Epithelial cell of proximal tubule (primary cell): ENCODE data around the gene DUOXA1. TPM values are rescaled to one million over a fixed set of nuclear protein-coding genes. Genes with fewer than 3 reads are reported as not detected.

Source experiments
- DNase-seq: peaks from one replicate; pipeline ENCODE4 v3.0.0-alpha.2; 2011; ENCODE audit warnings: low read depth
- H3K4me3 ChIP-seq: 2 replicates; pipeline ENCODE4 v1.5.1; 2011; ENCODE audit warnings: low read depth, mild to moderate bottlenecking, low read length
- total RNA-seq: library from RNA; depleted of rRNA; stranded (reverse); fragments of >200 nt; gene quantifications from 2 replicates; pipeline ENCODE4 v1.2.3, GENCODE V29; 2015
- TF ChIP-seq, protein P1 (sequence below): conservative IDR thresholded peaks from 2 replicates; pipeline ENCODE4 v1.5.1; 2012; ENCODE audit warnings: low read depth, mild to moderate bottlenecking, low read length

The DUOXA1 gene
- total RNA-seq, 1 donor from 2014 or later, result 0.46 TPM

DNA sequence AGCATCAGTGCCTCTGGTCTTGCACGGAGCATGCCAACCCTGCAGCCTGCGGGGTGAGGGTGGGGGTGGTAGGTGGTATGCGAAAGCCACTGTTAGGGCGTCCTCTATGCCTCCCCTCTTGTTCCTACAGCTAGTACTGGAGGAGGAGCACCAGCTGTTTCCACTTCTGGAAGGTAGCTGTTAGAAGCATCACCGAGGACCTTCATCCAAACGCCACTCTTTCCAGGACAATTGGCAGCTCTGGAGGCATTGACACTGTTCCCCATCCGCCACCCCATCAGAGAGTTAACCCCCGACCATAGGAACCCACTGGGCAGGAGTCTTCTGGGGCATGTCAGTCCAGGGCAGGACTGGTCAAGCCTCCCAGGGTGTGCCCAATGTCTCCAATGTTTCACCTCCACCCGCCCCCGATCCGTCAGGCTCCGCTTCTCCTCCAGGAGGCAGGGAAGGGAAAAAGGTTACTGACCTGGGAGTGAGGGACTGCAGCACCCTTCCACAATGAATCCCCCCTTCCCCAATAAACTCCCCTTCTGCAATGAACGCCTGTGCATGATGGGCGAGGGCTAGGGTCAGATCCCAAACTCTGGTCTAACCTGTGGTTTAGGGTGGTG is 16.2 kb downstream of the DUOXA1 start:
- no peak overlapping the region for H3K4me3 ChIP-seq
- TF ChIP-seq, protein P1, sequence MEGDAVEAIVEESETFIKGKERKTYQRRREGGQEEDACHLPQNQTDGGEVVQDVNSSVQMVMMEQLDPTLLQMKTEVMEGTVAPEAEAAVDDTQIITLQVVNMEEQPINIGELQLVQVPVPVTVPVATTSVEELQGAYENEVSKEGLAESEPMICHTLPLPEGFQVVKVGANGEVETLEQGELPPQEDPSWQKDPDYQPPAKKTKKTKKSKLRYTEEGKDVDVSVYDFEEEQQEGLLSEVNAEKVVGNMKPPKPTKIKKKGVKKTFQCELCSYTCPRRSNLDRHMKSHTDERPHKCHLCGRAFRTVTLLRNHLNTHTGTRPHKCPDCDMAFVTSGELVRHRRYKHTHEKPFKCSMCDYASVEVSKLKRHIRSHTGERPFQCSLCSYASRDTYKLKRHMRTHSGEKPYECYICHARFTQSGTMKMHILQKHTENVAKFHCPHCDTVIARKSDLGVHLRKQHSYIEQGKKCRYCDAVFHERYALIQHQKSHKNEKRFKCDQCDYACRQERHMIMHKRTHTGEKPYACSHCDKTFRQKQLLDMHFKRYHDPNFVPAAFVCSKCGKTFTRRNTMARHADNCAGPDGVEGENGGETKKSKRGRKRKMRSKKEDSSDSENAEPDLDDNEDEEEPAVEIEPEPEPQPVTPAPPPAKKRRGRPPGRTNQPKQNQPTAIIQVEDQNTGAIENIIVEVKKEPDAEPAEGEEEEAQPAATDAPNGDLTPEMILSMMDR, result no peak
- DNase-seq, result no peak

DNA sequence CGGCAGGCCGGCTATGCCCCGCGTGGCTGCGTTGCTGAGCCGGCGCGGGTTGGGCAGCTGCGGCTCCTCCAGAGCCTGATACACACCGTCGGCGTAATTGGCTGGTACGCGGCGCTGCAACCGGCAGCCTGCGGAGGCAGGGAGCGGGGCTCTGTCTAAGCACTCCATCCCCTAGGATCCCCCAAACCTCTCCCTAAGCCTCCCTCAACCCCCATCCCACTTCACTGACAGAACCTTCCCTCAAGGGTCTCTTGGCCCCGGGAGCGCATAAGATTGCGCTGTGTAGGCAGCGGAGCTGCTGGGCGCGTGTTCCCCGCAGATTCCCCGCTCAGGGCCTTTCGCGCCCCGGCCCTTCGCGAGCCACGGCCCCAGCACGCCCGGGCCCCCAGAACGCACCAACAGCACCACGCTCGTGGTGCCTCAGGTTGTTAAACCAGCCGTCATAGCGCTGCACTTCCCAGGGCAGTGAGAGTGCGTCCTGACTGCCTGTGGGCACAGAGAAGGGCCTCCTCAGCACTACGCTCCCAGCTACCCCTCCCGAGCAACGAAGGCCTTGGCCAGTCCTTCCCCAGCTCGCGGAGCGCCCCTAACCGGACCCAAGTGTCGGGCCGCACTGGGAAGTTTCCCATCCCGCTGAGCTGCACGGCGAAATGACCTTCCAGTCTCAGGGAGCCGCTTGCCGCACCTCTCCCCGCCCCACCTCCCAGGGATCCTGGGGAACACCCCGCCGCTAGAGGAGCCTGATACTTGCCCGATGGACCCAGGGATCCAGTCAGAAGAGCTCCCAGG is 16.9 kb downstream of the DUOXA1 start:
- TF ChIP-seq, protein P1, result no peak
- H3K4me3 ChIP-seq, result no peak overlapping the region
- DNase-seq, result no peak

DNA sequence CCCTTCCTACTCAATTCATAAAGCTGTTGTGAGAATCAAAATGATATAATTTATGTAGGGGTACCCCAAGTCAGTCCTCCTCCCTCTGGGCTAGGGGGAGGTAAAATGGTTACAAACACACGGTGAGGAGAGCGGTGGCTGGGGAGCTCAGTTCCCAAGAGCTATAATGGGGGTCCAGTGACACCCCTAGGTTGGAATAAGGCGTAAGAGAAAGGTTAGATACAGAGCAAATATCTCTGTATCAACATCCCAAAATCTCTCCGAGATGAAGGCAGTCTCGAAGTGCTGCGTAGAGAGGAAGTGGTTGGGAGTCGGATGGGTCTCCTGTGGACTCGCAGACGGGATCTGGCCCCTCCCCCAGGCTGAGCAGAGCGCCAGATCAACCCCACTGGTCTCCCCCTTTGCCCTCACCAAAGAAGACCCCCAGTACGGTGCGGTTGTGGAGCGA is 17.5 kb downstream of the DUOXA1 start:
- DNase-seq, result no peak
- TF ChIP-seq, protein P1, result no peak
- no peak overlapping the region for H3K4me3 ChIP-seq

DNA sequence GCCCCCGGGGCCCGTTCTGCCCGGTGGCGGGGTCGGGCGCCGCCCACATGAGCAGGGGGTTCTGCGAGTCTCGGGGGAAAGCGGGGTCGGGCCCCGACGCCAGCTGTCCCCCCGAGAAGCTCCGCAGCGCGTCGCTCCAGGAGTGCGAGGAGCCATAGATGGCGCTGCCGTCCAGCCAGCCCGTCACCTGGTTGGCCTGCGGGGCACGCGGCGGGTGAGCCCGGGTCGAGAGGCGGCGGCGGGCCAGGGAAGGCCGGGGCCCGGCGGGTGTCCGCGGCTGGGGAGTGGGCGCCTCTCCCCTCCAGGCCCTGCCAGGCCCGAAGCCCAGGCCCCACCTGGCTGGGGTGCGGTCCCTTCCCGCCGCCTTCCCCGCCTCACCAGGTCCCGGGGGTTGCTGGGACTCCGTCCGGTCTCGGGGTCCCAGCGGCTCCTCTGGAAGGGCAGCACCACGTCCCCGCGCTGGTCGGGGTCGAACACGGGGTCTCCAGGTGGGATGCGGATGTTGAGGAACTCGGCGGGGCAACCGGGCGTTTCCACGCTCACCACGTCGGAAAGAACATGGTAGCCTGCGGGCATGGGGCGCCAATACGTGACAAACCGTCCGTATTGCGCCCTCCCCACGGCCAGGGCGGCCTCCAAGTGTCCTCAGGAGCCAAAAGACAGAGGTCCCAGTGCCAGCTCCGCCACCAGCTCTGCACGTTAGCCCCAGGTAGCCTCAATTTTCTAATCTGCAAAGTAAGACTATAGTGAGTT is 18.1 kb downstream of the DUOXA1 start:
- H3K4me3 ChIP-seq, result no peak overlapping the region
- TF ChIP-seq, protein P1, result no peak
- no peak for DNase-seq

DNA sequence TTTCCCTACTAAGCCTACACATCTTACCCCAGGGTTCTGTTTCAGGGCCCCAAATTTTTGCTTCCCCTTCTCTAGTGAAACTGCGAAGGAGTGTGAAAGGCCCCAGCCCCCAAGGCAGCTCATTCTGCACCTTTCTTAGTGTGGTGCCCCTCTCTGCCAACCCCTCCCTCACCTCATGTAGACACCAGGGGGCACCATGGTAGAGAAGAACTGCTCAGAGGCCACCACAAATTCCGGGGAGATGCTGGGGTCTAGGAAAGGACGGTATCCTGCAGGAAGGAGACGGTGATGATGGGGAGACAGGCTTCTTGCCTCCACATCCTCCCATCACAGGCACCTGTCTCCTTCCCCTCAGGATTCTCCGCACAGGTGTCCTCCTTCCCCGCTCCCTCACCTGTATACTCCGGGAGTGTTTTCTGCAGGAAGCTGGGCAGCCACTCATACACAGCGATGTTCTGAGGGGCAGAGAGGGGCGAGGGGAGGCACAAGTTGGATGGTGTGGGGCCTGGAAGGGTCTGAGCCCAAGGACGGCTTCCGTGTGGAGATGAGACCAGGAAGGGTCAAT is 19.3 kb downstream of the DUOXA1 start:
- H3K4me3 ChIP-seq, result no peak overlapping the region
- TF ChIP-seq, protein P1, result peak; percentile 28

DNA sequence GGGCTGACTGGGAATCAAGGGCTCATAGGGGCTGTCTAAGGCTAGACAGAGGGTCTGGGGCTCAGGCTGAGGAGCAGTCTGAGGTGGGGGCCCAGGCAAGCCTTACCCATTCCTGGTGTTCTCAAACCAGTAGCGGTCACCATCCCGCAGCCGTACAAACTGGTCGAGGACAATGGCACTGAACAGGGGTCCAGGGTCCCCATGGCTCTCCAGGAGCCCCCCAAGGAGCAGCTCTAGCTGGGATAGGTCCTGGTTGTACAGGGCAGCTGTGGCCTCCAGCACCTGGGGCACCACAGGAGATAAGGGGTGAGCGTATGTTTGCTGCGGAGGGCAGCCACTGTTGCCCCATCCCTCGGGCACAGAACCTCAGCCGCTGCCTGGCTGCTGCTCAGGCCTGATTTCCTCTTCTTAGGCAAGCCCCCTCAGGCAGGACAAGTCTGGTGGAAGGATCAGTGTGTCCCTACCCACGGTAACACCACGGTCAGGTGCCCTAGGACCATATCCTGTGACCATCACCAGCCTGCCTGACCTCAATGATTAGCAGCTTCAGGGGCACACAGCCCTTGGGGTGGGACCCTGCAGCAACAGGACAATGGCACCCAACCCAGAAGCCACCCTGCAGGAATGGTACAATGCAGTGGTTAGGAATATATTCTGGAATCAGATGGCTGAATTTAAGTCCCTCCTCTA is 21.6 kb downstream of the DUOXA1 start:
- TF ChIP-seq, protein P1, result no peak
- H3K4me3 ChIP-seq, result no peak overlapping the region
- DNase-seq, result no peak

More for the DNA sequence above, 19.3 kb downstream of the DUOXA1 start:
- no peak for DNase-seq
